UCSD-AML1 (cell line): ENCODE measurements around the gene PCDH12.
"Not testable (repeated sequence)": the region's sequence is repeated elsewhere in the genome, so short reads cannot be mapped to it uniquely, and the experiment has no call there.

Experiments used
- DNase-seq: peaks from one replicate; lab custom pipeline; 2025; ENCODE audit not compliant: unreplicated experiment; lab: John Stamatoyannopoulos, UW

The PCDH12 gene

GRCh38 chr5:141941307-141941706 lies 16.7 kb downstream of the PCDH12 start:
- DNase-seq = no peak

- peak; percentile 38 for DNase-seq
These were observed 17.2 kb downstream of the PCDH12 start for GRCh38 chr5:141940695-141941271.

- no peak for DNase-seq
These were observed 22.5 kb downstream of the PCDH12 start for GRCh38 chr5:141935538-141935937.

DNA sequence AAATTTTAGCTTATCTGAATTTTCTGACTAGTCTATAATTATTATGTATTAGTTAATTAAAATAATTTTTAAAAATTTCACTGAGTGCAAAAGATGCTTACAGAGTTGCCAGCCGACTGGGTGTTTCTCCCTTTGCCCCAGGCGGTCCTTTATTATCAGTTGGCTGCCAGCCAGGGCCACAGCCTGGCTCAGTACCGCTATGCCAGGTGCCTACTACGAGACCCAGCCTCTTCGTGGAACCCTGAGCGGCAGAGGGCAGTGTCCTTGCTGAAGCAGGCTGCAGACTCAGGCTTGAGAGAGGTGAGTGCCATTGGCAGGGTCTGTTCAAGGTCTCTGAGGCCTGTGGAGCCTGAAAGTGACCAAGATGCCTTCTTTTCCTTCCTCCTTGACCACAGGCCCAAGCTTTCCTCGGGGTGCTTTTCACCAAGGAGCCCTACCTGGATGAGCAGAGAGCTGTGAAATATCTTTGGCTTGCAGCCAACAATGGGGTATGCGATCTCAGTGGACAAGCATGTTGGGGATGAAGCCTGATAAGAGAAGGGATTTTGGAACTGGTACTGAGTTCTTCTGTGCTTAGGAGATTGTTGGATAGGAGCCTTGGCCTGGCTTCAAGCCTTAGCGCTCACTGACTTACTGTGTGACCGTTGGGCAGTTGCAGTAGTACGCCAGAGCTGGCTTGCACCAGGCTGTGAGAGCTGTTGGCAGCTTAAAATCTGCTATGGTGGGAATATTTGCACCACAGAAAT lies 23.7 kb downstream of the PCDH12 start:
- DNase-seq = no peak

DNA sequence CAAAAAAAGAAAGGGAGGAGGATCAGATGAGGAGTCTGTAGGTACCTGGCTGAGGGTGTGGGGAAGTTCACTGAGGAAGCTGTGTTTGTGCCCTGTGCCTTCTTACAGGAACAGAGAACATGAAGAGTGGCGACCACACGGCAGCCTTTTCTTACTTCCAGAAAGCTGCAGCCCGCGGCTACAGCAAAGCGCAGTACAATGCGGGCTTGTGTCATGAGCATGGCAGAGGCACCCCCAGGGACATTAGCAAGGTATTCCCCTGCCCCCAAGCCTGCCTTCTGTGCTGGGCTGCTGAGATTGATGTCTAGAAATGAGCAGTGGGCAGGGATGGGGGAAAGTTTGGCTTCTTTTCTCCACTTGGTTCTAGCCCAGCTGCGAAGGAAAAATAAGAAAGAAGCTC lies 24.9 kb downstream of the PCDH12 start:
- no peak for DNase-seq

GRCh38 chr5:141931694-141932093 lies 26.3 kb downstream of the PCDH12 start:
- DNase-seq = no peak

GRCh38 chr5:141929398-141930058 lies 28.5 kb downstream of the PCDH12 start:
- no peak for DNase-seq

DNA sequence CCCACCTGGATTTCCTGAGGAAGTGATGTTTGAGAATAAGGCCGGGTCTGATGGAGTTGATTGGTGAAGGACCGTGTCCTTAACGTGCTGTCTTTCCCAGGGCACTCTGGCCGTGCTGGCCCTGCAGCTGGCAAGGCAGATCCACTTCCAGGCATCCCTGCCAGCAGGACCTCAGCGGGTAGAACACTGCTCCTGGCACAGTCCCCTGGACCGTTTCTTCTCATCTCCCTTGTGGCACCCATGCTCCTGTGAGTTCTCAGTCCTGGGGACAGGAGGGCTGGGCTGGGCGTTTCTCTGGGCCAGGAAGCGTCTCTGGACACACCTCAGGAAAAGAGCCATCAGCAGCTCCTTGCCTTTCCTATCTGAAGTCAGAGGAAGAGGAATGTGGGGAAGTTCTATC lies 30.0 kb downstream of the PCDH12 start:
- DNase-seq = no peak

DNA sequence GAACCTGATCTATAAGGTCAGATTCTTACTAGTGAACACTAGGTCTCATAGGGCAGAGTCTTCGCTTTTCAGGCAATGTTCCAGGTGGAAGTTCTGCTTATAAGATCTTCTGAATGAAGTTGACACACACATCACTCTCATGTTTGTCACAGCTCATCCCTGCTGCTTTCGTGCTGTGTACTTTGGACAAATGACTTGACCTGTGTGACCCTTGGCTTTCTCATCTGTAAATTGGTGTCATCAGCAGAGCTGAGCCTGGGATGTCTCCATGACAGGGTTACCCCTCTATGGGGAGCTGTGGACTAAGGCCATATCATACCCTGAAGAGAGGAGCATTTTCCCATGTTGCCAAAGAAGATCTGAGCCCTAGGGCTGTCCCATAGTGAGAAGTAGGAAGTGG lies 31.6 kb downstream of the PCDH12 start:
- no peak for DNase-seq

GRCh38 chr5:141923448-141924313 lies 34.3 kb downstream of the PCDH12 start, which contains the start of gene DELE1:
DELE1 (plus strand) TSS chr5:141923871; CDS start chr5:141923942, 71 bp downstream.
- peak; percentile 95 for DNase-seq

DNA sequence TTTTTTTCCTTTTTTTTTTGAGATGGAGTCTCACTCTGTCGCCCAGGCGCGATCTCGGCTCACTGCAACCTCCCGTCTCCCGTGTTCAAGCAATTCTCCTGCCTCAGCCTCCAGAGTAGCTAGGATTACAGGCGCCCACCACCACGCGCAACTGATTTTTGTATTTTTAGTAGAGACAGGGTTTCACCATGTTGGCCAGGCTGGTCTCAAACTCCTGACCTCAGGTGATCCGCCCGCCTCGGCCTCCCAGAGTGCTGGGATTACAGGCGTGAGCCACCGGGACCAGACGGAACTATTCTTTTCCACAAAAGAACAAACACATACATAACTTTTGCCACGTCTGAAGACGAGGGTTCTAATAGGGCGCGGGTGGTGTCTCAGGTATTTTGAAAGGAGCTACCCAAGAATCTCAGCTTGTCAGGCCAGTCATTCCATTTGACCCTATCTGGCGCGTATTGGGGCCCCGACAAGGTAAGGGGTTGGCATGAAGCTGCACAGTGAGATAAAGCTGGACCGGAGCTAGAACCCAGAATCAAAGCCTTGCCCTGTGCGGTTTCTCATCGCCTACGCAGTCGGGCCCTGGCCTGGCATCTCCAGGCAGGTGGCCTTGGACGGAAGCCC lies 35.1 kb downstream of the PCDH12 start:
- DNase-seq = not testable (repeated sequence)

DNA sequence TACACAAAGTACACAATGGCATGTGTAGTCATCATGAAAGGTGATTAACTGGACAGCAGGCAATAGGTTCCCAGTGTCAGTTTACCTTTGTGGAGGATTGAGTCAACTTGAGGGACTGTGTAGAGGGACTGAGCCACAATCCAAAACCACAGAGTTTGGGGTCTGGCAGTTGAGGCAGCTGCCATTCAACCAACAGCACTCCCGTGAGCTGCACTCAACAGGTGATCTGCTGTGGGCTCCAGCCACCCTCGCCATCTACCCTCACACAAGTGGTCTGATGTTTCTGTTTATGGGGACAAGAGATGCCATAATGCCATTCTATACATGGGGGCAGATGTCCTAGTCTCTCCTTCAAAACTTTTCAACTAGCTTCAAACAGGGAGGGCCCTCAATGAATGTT lies 37.2 kb downstream of the PCDH12 start:
- DNase-seq = no peak

DNA sequence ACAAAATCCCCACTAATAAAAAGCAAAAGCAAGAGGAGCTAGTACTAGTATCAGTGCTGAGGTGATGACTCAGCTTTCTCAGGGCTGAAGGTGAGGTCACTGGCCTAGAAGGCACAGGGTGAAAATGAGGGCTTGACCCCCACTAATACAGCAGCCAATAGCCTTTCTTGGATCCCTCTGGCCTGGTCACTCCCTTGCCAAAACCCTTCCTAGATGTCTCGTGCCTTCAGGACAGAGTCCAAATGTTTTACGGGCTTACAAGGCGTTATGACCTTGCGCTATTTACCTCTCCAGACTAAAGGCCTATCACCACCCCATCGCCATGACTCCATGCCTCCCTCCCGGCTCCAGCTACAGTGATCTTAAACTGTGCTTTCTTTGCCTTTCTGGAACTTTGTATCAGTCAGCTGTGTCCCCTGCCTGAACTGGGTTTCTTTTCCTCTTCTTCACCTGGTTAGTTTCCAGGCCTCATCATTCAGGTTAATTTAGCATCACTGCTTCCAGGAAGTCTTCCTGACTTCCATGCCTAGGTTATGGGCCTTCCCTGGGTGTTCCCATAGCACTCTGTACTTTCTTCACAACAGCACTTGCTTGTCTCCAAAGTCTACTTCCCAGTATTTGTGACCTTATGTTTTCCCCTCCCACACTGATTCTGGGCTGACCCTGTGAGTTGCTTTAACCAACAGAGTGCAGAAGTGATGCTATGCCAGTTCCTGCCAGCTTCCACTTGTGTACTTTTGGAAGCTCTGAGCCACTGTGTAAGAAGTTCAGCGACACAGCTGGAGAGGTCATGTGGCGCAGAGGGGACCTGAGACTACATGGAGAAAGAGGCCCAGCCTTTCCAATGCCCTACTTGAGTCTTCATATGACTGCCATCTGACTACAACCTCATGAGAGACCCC lies 38.5 kb downstream of the PCDH12 start:
- DNase-seq = no peak

GRCh38 chr5:141917760-141918159 lies 40.2 kb downstream of the PCDH12 start:
- DNase-seq = no peak

DNA sequence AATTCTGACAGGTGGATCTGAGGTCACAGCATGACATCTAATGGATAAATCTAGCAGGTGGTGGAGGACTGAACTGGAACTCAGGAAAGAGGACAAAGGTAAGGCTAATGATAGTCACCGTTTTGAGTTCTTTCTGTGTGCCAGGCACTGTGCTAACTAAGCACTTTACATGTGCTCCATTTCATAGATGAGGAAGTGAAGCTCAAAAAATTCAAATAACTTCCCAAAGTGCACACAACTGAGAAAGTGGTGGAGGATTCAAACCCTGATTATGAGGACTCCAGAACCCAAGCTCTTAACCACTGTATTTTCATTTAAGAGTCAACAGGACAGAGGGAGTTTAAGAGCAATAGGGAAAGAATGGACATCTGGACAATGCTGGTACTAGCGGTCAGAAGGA lies 41.5 kb downstream of the PCDH12 start:
- DNase-seq = no peak

DNA sequence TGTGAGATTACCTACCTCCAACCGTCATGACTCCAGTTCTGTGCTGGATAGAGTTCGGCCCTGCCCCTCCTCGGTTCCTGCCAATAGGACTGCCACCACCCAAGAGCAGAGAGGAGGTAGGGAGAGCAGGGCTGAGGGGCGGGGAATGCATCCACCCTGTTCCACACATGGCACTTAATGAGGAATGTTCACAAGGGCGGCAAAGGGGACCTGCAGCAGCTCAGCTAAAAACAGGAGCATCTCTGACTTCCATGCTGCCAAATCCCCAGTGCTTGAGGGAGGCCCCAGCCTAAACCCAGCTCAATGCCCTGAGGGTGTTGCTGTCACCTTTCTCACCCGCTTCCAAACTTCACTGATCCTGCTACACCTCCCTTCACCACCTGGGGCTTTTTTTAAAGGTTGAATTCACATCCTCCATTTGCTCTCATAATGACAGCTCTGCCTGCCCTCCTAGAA lies 42.1 kb downstream of the PCDH12 start:
- DNase-seq = no peak

GRCh38 chr5:141914797-141915196 lies 43.2 kb downstream of the PCDH12 start:
- no peak for DNase-seq

- peak; percentile 18 for DNase-seq
These were observed 43.7 kb downstream of the PCDH12 start for GRCh38 chr5:141914199-141914743.

- no peak for DNase-seq
These were observed 44.3 kb downstream of the PCDH12 start for GRCh38 chr5:141913560-141914198.
